ENCODE data around the gene DSN1. TPM values are rescaled to one million over a fixed set of nuclear protein-coding genes. Genes with fewer than 3 reads are reported as not detected.

DSN1 gene
- total RNA-seq, 1 experiment from 2014 or later: 27.2 TPM

DNA sequence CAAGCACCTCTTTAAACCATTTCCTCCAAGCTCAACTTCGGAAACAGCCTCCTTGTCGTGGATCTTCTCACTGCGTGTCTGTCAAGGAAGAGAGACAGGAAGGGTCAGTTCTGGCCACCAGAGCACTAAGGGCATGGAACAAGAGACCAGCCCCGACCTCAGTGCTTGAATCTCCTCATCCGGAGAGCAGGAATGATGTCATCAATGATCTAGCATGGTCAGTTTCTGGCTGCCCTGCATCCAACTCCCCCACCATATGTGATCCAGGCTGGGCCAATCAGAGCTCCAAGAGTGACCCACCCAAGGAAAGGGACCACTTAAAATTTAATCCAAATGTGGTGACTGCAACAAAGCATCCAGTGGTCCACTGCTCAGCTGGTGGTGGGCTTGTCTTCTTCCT lies 23.3 kb upstream of the DSN1 start:
- intact Hi-C loops (cut with micrococcal nuclease; ENCODE audit: unreplicated experiment): no loop called here
- Histone ChIP-seq H3K4me3 (ENCODE audit: low read depth in 2 of 2, low read length in 2 of 2) (no peak overlapping the region), H3K27ac (ENCODE audit: low read length) (no peak overlapping the region), H3K4me1 (ENCODE audit: control insufficient read depth, insufficient read depth, low read length) (no peaks in the 10 kb centered on the region), H3K27me3 (ENCODE audit: control insufficient read depth, insufficient read depth, low read length) (no peaks in the 10 kb centered on the region), H3K36me3 (ENCODE audit: control insufficient read depth, insufficient read depth, low read length) (peaks cover 15% of the 10 kb centered on the region), H3K9me3 (ENCODE audit: control insufficient read depth, insufficient read depth, low read depth, low read length) (no peaks in the 10 kb centered on the region)
- in situ Hi-C loops (cut with HindIII; ENCODE audit: low pct_unique_long_range_greater_than_20kb, low sequenced_read_pairs): no loop called here
- ChIA-PET CTCF (no interaction called here), POLR2A (no interaction called here)
- DNase-seq (ENCODE audit: low read depth, low spot score): no peak
- no peak for ATAC-seq
- TF ChIP-seq POLR2AphosphoS5 (IDR thresholded peaks at IDR 0.05; ENCODE audit: low read depth, low read length) (no peak), TCF7L2 (IDR thresholded peaks at IDR 0.05; ENCODE audit: low read depth, low read length) (no peak), REST (IDR thresholded peaks at IDR 0.05; ENCODE audit: insufficient read depth in 1 of 2, low read depth in 2 of 2, low read length in 1 of 2) (no peak), SIN3A (IDR thresholded peaks at IDR 0.05; ENCODE audit: borderline replicate concordance, insufficient read depth, low read depth, low read length) (no peak)
- TF ChIP-seq, protein P1, sequence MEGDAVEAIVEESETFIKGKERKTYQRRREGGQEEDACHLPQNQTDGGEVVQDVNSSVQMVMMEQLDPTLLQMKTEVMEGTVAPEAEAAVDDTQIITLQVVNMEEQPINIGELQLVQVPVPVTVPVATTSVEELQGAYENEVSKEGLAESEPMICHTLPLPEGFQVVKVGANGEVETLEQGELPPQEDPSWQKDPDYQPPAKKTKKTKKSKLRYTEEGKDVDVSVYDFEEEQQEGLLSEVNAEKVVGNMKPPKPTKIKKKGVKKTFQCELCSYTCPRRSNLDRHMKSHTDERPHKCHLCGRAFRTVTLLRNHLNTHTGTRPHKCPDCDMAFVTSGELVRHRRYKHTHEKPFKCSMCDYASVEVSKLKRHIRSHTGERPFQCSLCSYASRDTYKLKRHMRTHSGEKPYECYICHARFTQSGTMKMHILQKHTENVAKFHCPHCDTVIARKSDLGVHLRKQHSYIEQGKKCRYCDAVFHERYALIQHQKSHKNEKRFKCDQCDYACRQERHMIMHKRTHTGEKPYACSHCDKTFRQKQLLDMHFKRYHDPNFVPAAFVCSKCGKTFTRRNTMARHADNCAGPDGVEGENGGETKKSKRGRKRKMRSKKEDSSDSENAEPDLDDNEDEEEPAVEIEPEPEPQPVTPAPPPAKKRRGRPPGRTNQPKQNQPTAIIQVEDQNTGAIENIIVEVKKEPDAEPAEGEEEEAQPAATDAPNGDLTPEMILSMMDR (IDR thresholded peaks at IDR 0.05): no peak
- BruUV-seq (replicated peaks): no TSS peak

- Histone ChIP-seq H3K27ac (ENCODE audit: low read length) (no peak overlapping the region), H3K27me3 (ENCODE audit: control insufficient read depth, insufficient read depth, low read length) (no peaks in the 10 kb centered on the region), H3K4me1 (ENCODE audit: control insufficient read depth, insufficient read depth, low read length) (no peaks in the 10 kb centered on the region), H3K9me3 (ENCODE audit: control insufficient read depth, insufficient read depth, low read depth, low read length) (no peaks in the 10 kb centered on the region), H3K36me3 (ENCODE audit: control insufficient read depth, insufficient read depth, low read length) (peaks cover 21% of the 10 kb centered on the region), H3K4me3 (ENCODE audit: low read depth in 2 of 2, low read length in 2 of 2) (no peak overlapping the region)
- DNase-seq (ENCODE audit: low read depth, low spot score): no peak
- intact Hi-C loops (cut with micrococcal nuclease; ENCODE audit: unreplicated experiment) (no loop called here), in situ Hi-C loops (cut with HindIII; ENCODE audit: low pct_unique_long_range_greater_than_20kb, low sequenced_read_pairs) (no loop called here)
- POLR2A ChIA-PET: interaction anchor here (0.6 kb wide), 1 partner anchor 236 kb away, joined by 3 read pairs; no protein-coding TSS in a partner anchor
- ATAC-seq: no peak
- BruUV-seq (replicated peaks): no TSS peak
- CTCF ChIA-PET: interaction anchor here (1.5 kb wide), 1 partner anchor 40 kb away, joined by 6 read pairs; no protein-coding TSS in a partner anchor
- TF ChIP-seq SIN3A (IDR thresholded peaks at IDR 0.05; ENCODE audit: borderline replicate concordance, insufficient read depth, low read depth, low read length) (no peak), POLR2AphosphoS5 (IDR thresholded peaks at IDR 0.05; ENCODE audit: low read depth, low read length) (no peak), REST (IDR thresholded peaks at IDR 0.05; ENCODE audit: insufficient read depth in 1 of 2, low read depth in 2 of 2, low read length in 1 of 2) (no peak), TCF7L2 (IDR thresholded peaks at IDR 0.05; ENCODE audit: low read depth, low read length) (no peak)
- TF ChIP-seq, protein P1 (IDR thresholded peaks at IDR 0.05): no peak
Observed at GRCh38 chr20:36796117-36796516, 22.6 kb upstream of the DSN1 start.

Data from Panc1 (cell line).